Measurements from ENCODE around the gene NPY4R.
"Not testable (repeated sequence)": the region's sequence is repeated elsewhere in the genome, so short reads cannot be mapped to it uniquely, and the experiment has no call there.

- TF ChIP-seq CTCF (conservative IDR thresholded peaks at IDR 0.05; ENCODE audit: low read length); EZH2phosphoT487 (IDR thresholded peaks at IDR 0.05; ENCODE audit: borderline replicate concordance): not testable (repeated sequence)
These were observed 23.0 kb downstream of the NPY4R start for GRCh38 chr10:46442706-46443275.

Measured in Loucy (cell line).